ENCODE data around the gene MDK. TPM values are rescaled to one million over a fixed set of nuclear protein-coding genes. Genes with fewer than 3 reads are reported as not detected.

Gene MDK
- total and polyA plus RNA-seq, 2 of the 13 experiments (the other 11 are each of a cell fraction or from before 2014, with no cell fraction given) = 312 to 407 TPM

DNA sequence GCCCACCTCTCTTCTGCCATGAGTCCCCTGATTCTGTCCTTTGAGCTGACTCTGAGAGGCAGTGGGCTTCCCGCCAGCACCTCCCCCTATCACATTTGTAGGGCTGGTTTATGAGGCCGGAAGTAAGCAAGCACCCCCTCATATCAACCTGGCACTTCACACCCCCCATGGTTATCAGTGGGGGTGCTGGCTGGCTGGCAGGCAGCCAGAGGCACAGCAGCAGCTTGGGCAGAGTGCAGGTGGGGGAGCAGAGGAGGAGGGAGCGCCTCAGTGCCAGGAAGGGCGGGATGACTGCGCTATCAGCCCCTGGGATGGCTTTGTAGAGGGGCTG is 33.0 kb downstream of the MDK start:
- H4K20me1 ChIP-seq (ENCODE audit: insufficient read depth, low read length) = 0 out of 2 replicates have a peak, but pooled peaks cover 5% of the 10 kb centered on the region
- no peak for FAIRE-seq

More for the DNA sequence above, 33.0 kb downstream of the MDK start:
- H3K4me2 ChIP-seq (ENCODE audit: low read depth, low read length) = no peak overlapping the region
- no peaks in the 10 kb centered on the region for H3K27me3 ChIP-seq (ENCODE audit: control insufficient read depth in 1 of 2, insufficient read depth in 2 of 2, low read length in 2 of 2)
- H3K4me3 ChIP-seq (replicated peaks in 1 of 3; ENCODE audit: insufficient read depth in 1 of 3, low read depth in 2 of 3, low read length in 3 of 3) = no peak overlapping the region
- no peak for DNase-seq (ENCODE audit: low spot score)
- peaks cover 39 to 77% of the 10 kb centered on the region in 2 experiments for H3K36me3 ChIP-seq (replicated peaks in 1 of 2; ENCODE audit: control insufficient read depth in 1 of 2, insufficient read depth in 2 of 2, low read length in 2 of 2)
- no peak for ATAC-seq
- H3K4me1 ChIP-seq (ENCODE audit: insufficient read depth, low read length) = peaks cover 16% of the 10 kb centered on the region
- no peaks in the 10 kb centered on the region for H3K79me2 ChIP-seq (ENCODE audit: insufficient read depth, low read length)
- H3K9me3 ChIP-seq (ENCODE audit: low read length) = no peaks in the 10 kb centered on the region
- CTCF ChIA-PET (ENCODE audit: low intra/inter-chr PET ratio, low total read pairs) = no interaction called here
- in situ Hi-C loops (cut with HindIII; ENCODE audit: extremely low pct_ligation_motif_present, low pct_unique_long_range_greater_than_20kb) = no loop called here
- WGBS (ENCODE audit: low lambda C conversion rate) = 96% methylated on average over 5 of the region's 5 CpGs
- POLR2A ChIA-PET = no interaction called here
- no peak overlapping the region for H3K9ac ChIP-seq (ENCODE audit: insufficient read depth, low read depth, low read length)
- TF ChIP-seq ZBTB8A (CRISPR knock-in tag; IDR thresholded peaks at IDR 0.05; ENCODE audit: borderline replicate concordance, low read depth) (no peak), ZSCAN25 (CRISPR knock-in tag; IDR thresholded peaks at IDR 0.05) (no peak), ZNF232 (CRISPR knock-in tag; IDR thresholded peaks at IDR 0.05; ENCODE audit: borderline replicate concordance) (no peak), THYN1 (CRISPR knock-in tag; IDR thresholded peaks at IDR 0.05; ENCODE audit: borderline replicate concordance, low read depth) (no peak), MAF1 (CRISPR knock-in tag; IDR thresholded peaks at IDR 0.05; ENCODE audit: borderline replicate concordance) (no peak), ZNF205 (CRISPR knock-in tag; IDR thresholded peaks at IDR 0.05) (no peak), CHCHD3 (CRISPR knock-in tag; IDR thresholded peaks at IDR 0.05) (no peak), ZNF30 (CRISPR knock-in tag; IDR thresholded peaks at IDR 0.05) (no peak), CCDC6 (CRISPR knock-in tag; IDR thresholded peaks at IDR 0.05) (no peak), SRSF9 (IDR thresholded peaks at IDR 0.05; ENCODE audit: borderline replicate concordance, insufficient read depth, low read depth, low read length, poor library complexity, severe bottlenecking) (no peak)
- TF ChIP-seq, protein P1, sequence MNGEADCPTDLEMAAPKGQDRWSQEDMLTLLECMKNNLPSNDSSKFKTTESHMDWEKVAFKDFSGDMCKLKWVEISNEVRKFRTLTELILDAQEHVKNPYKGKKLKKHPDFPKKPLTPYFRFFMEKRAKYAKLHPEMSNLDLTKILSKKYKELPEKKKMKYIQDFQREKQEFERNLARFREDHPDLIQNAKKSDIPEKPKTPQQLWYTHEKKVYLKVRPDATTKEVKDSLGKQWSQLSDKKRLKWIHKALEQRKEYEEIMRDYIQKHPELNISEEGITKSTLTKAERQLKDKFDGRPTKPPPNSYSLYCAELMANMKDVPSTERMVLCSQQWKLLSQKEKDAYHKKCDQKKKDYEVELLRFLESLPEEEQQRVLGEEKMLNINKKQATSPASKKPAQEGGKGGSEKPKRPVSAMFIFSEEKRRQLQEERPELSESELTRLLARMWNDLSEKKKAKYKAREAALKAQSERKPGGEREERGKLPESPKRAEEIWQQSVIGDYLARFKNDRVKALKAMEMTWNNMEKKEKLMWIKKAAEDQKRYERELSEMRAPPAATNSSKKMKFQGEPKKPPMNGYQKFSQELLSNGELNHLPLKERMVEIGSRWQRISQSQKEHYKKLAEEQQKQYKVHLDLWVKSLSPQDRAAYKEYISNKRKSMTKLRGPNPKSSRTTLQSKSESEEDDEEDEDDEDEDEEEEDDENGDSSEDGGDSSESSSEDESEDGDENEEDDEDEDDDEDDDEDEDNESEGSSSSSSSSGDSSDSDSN (CRISPR knock-in tag; IDR thresholded peaks at IDR 0.05) = no peak
- TF ChIP-seq, protein P2, sequence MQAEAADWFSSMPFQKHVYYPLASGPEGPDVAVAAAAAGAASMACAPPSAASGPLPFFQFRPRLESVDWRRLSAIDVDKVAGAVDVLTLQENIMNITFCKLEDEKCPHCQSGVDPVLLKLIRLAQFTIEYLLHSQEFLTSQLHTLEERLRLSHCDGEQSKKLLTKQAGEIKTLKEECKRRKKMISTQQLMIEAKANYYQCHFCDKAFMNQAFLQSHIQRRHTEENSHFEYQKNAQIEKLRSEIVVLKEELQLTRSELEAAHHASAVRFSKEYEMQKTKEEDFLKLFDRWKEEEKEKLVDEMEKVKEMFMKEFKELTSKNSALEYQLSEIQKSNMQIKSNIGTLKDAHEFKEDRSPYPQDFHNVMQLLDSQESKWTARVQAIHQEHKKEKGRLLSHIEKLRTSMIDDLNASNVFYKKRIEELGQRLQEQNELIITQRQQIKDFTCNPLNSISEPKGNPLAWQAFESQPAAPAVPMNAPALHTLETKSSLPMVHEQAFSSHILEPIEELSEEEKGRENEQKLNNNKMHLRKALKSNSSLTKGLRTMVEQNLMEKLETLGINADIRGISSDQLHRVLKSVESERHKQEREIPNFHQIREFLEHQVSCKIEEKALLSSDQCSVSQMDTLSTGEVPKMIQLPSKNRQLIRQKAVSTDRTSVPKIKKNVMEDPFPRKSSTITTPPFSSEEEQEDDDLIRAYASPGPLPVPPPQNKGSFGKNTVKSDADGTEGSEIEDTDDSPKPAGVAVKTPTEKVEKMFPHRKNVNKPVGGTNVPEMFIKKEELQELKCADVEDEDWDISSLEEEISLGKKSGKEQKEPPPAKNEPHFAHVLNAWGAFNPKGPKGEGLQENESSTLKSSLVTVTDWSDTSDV (CRISPR knock-in tag; IDR thresholded peaks at IDR 0.05) = no peak
- TF ChIP-seq, protein P3, sequence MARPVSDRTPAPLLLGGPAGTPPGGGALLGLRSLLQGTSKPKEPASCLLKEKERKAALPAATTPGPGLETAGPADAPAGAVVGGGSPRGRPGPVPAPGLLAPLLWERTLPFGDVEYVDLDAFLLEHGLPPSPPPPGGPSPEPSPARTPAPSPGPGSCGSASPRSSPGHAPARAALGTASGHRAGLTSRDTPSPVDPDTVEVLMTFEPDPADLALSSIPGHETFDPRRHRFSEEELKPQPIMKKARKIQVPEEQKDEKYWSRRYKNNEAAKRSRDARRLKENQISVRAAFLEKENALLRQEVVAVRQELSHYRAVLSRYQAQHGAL (CRISPR knock-in tag; IDR thresholded peaks at IDR 0.05; ENCODE audit: not compliant biosample characterization) = no peak
- TF ChIP-seq, protein P4, sequence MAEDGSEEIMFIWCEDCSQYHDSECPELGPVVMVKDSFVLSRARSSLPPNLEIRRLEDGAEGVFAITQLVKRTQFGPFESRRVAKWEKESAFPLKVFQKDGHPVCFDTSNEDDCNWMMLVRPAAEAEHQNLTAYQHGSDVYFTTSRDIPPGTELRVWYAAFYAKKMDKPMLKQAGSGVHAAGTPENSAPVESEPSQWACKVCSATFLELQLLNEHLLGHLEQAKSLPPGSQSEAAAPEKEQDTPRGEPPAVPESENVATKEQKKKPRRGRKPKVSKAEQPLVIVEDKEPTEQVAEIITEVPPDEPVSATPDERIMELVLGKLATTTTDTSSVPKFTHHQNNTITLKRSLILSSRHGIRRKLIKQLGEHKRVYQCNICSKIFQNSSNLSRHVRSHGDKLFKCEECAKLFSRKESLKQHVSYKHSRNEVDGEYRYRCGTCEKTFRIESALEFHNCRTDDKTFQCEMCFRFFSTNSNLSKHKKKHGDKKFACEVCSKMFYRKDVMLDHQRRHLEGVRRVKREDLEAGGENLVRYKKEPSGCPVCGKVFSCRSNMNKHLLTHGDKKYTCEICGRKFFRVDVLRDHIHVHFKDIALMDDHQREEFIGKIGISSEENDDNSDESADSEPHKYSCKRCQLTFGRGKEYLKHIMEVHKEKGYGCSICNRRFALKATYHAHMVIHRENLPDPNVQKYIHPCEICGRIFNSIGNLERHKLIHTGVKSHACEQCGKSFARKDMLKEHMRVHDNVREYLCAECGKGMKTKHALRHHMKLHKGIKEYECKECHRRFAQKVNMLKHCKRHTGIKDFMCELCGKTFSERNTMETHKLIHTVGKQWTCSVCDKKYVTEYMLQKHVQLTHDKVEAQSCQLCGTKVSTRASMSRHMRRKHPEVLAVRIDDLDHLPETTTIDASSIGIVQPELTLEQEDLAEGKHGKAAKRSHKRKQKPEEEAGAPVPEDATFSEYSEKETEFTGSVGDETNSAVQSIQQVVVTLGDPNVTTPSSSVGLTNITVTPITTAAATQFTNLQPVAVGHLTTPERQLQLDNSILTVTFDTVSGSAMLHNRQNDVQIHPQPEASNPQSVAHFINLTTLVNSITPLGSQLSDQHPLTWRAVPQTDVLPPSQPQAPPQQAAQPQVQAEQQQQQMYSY (CRISPR knock-in tag; IDR thresholded peaks at IDR 0.05) = no peak
- BruUV-seq (replicated peaks) = no TSS peak
- H3K27ac ChIP-seq (ENCODE audit: extremely low read length, insufficient read depth, low read length) = no peak overlapping the region
- no peak overlapping the region for H2AFZ ChIP-seq (ENCODE audit: low read length)
- intact Hi-C loops (cut with micrococcal nuclease; ENCODE audit: unreplicated experiment) = no loop called here

All from HepG2 (cell line).